Upper lobe of left lung (tissue), 4 donors: ENCODE data around the gene SPNS3.

Experiments
- CTCF ChIP-seq, 6 experiments: fragments of 450-650 bp in 4 of 6; fragments of 200-600 bp in 2 of 6; sonication (generic) in 2 of 6; IDR thresholded peaks; one replicate each; pipeline ENCODE4 v1.5.1; 2016 to 2019; ENCODE audit warnings: antibody characterized with exemption in 6 of 6
- EP300 ChIP-seq, 4 donors: sonication (generic); formaldehyde crosslinking; IDR thresholded peaks; one replicate each; pipeline ENCODE4 v1.5.1; 2017; ENCODE audit warnings: antibody characterized with exemption in 4 of 4, control low read depth in 2 of 4
- POLR2A ChIP-seq, 4 donors: fragments of 450-650 bp; IDR thresholded peaks; one replicate each; pipeline ENCODE4 v1.5.1; 2016 to 2017; ENCODE audit warnings: antibody characterized with exemption in 4 of 4, mild to moderate bottlenecking in 2 of 4
- POLR2AphosphoS5 ChIP-seq, 2 donors: sonication (generic); formaldehyde crosslinking; IDR thresholded peaks; one replicate each; pipeline ENCODE4 v1.5.1; 2017; ENCODE audit warnings: antibody characterized with exemption in 2 of 2

- TF ChIP-seq CTCF (IDR thresholded peaks at IDR 0.05) (no peak), POLR2A (IDR thresholded peaks at IDR 0.05) (no peak), POLR2AphosphoS5 (IDR thresholded peaks at IDR 0.05) (no peak), EP300 (IDR thresholded peaks at IDR 0.05) (no peak)
Measured at GRCh38 chr17:4405699-4406098, 28.0 kb upstream of the SPNS3 start.
